OCI-LY1 (cell line): ENCODE measurements around the gene CXCR2.

Experiments
- H2AFZ ChIP-seq: fragments of 200-600 bp; sonication (generic), shearing (Covaris generic); 2 replicates; pipeline ENCODE4 v1.6.0; 2014; ENCODE audit warnings: antibody characterized with exemption, mild to moderate bottlenecking, low read length
- H3F3A ChIP-seq: fragments of 200-600 bp; sonication (generic), shearing (Covaris generic); 2 replicates; pipeline ENCODE4 v1.6.0; 2014; ENCODE audit warnings: mild to moderate bottlenecking, antibody characterized with exemption, low read length, moderate library complexity; ENCODE audit not compliant: insufficient read depth
- H3K27ac ChIP-seq: fragments of 200-600 bp; sonication (generic); 2 replicates; pipeline ENCODE4 v1.5.1; 2014; ENCODE audit warnings: low read length, mixed run types, mild to moderate bottlenecking, low read depth; ENCODE audit not compliant: poor library complexity, severe bottlenecking
- H3K27me3 ChIP-seq: fragments of 200-600 bp; sonication (generic); 2 replicates; pipeline ENCODE4 v1.6.0; 2014; ENCODE audit warnings: antibody characterized with exemption, mild to moderate bottlenecking, low read length, moderate library complexity; ENCODE audit not compliant: insufficient read depth
- H3K36me3 ChIP-seq: fragments of 200-600 bp; sonication (generic); 2 replicates; pipeline ENCODE4 v1.6.1; 2014; ENCODE audit warnings: mild to moderate bottlenecking, antibody characterized with exemption, low read length, moderate library complexity, mixed read lengths; ENCODE audit not compliant: insufficient read depth
- H3K4me1 ChIP-seq: fragments of 200-600 bp; sonication (generic); 2 replicates; pipeline ENCODE4 v1.5.1; 2014; ENCODE audit warnings: mild to moderate bottlenecking, low read length, moderate library complexity; ENCODE audit not compliant: insufficient read depth, severe bottlenecking
- H3K4me2 ChIP-seq: fragments of 200-600 bp; sonication (generic), shearing (Covaris generic); 2 replicates; pipeline ENCODE4 v1.6.1; 2014; ENCODE audit warnings: low read length
- H3K4me3 ChIP-seq: fragments of 200-600 bp; sonication (generic); 2 replicates; pipeline ENCODE4 v1.5.1; 2014; ENCODE audit warnings: low read length, low read depth, mild to moderate bottlenecking, mixed read lengths; ENCODE audit not compliant: poor library complexity, severe bottlenecking
- H3K79me2 ChIP-seq: fragments of 200-600 bp; shearing (Covaris generic); 2 replicates; pipeline ENCODE4 v1.6.1; 2016; ENCODE audit warnings: mixed run types, low read length, mixed read lengths; ENCODE audit not compliant: insufficient read depth
- H3K9ac ChIP-seq: fragments of 200-600 bp; sonication (generic), shearing (Covaris generic); 2 replicates; pipeline ENCODE4 v1.6.1; 2014; ENCODE audit warnings: mild to moderate bottlenecking, low read length, mixed read lengths
- H3K9me2 ChIP-seq: fragments of 200-600 bp; sonication (generic), shearing (Covaris generic); 2 replicates; pipeline ENCODE4 v1.6.1; 2014; ENCODE audit warnings: low read depth, mild to moderate bottlenecking, low read length, mixed read lengths
- H3K9me3 ChIP-seq: fragments of 200-600 bp; shearing (Covaris generic); 2 replicates; pipeline ENCODE4 v1.6.1; 2014; ENCODE audit warnings: low read length, mixed read lengths
- H4K20me1 ChIP-seq: fragments of 200-600 bp; sonication (generic), shearing (Covaris generic); 2 replicates; pipeline ENCODE4 v1.6.0; 2016; ENCODE audit warnings: mild to moderate bottlenecking, low read length; ENCODE audit not compliant: insufficient read depth
- CTCF ChIP-seq: fragments of 200-600 bp; sonication (generic), shearing (Covaris generic); IDR thresholded peaks from 2 replicates; pipeline ENCODE4 v1.5.1; 2017; ENCODE audit warnings: mild to moderate bottlenecking, antibody characterized with exemption, low read length, moderate library complexity, mixed read lengths
- EZH2 ChIP-seq: fragments of 200-600 bp; sonication (generic), shearing (Covaris generic); IDR thresholded peaks from 2 replicates; pipeline ENCODE4 v1.8.0; 2017; ENCODE audit warnings: borderline replicate concordance, mixed run types, mild to moderate bottlenecking, antibody characterized with exemption, low read length, moderate library complexity, mixed read lengths

CXCR2 gene

GRCh38 chr2:218083352-218083676 is 42.5 kb upstream of the CXCR2 start:
- no peaks in the 10 kb centered on the region for H3K79me2 ChIP-seq
- no peaks in the 10 kb centered on the region for H3K9me2 ChIP-seq
- no peak overlapping the region for H2AFZ ChIP-seq
- H3K27ac ChIP-seq = no peak overlapping the region
- no peak overlapping the region for H3K4me3 ChIP-seq
- H3K4me1 ChIP-seq = no peaks in the 10 kb centered on the region
- H3K4me2 ChIP-seq = no peak overlapping the region
- no peaks in the 10 kb centered on the region for H3F3A ChIP-seq
- no peak for TF ChIP-seq CTCF
- TF ChIP-seq EZH2 = no peak
- H3K36me3 ChIP-seq = no peaks in the 10 kb centered on the region
- H4K20me1 ChIP-seq = no peaks in the 10 kb centered on the region
- H3K9ac ChIP-seq = no peak overlapping the region
- H3K9me3 ChIP-seq = no peaks in the 10 kb centered on the region
- no peaks in the 10 kb centered on the region for H3K27me3 ChIP-seq

DNA sequence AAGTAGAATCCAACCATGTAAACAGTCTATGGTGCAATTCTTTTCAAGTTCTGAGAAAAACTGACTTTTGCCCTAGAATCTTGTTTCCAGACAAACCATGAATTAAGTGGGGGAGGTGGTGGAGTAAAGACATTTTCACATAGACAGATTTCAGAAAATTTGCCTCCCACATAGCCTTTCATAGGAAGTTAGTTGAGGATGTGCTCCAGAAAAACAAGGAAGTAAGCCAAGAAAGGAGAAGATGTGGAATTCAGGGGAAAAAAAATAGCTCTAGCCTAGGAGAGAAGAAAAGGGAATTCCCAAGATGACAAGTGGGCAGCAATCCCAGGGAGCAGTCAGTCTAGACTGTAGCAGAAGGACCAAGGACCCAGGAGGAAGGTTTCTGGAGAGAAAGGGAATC is 39.4 kb upstream of the CXCR2 start:
- Histone ChIP-seq H3K4me3 (no peak overlapping the region), H3K27me3 (no peaks in the 10 kb centered on the region), H2AFZ (no peak overlapping the region), H4K20me1 (no peaks in the 10 kb centered on the region), H3K9me3 (no peaks in the 10 kb centered on the region), H3K9ac (no peak overlapping the region), H3K9me2 (no peaks in the 10 kb centered on the region), H3F3A (no peaks in the 10 kb centered on the region), H3K79me2 (no peaks in the 10 kb centered on the region), H3K36me3 (no peaks in the 10 kb centered on the region), H3K4me1 (no peaks in the 10 kb centered on the region), H3K4me2 (no peak overlapping the region), H3K27ac (no peak overlapping the region)
- TF ChIP-seq EZH2 (no peak), CTCF (no peak)

- Histone ChIP-seq H2AFZ (no peak overlapping the region), H3K27me3 (no peaks in the 10 kb centered on the region), H3F3A (no peaks in the 10 kb centered on the region), H4K20me1 (no peaks in the 10 kb centered on the region), H3K36me3 (no peaks in the 10 kb centered on the region), H3K9me2 (no peaks in the 10 kb centered on the region), H3K9ac (no peak overlapping the region), H3K4me2 (no peak overlapping the region), H3K9me3 (no peaks in the 10 kb centered on the region), H3K4me3 (no peak overlapping the region), H3K79me2 (no peaks in the 10 kb centered on the region), H3K4me1 (no peaks in the 10 kb centered on the region), H3K27ac (no peak overlapping the region)
- no peak for TF ChIP-seq CTCF
- TF ChIP-seq EZH2 = no peak
Observed at GRCh38 chr2:218089259-218089658, 36.6 kb upstream of the CXCR2 start.
